HCT116 (cell line): ENCODE results near the gene PLSCR5. TPM values are rescaled to one million over a fixed set of nuclear protein-coding genes. Genes with fewer than 3 reads are reported as not detected.

Experiments
- ATAC-seq: fragments of 200-7000 bp; cut with Tn5 transposase; 2 replicates; pipeline ENCODE4 v1.9.1; 2020; ENCODE audit warnings: mild to moderate bottlenecking, moderate library complexity
- BruUV-seq: library from RNA; stranded (reverse); fragments of 400-500 nt; replicated peaks from 2 replicates; lab custom pipeline; 2021; lab: Mats Ljungman, UMichigan
- CTCF ChIA-PET: fragments of 300-600 bp; sonication (Branson Sonifier 250); formaldehyde crosslinking; loops from one replicate; lab custom pipeline; 2021; ENCODE audit warnings: antibody characterized with exemption; lab: Charles Lee
- POLR2A ChIA-PET: fragments of 300-600, 350-600 bp; sonication (Branson Sonifier 250); formaldehyde crosslinking; loops from one replicate; lab custom pipeline; 2021; ENCODE audit warnings: antibody characterized with exemption; lab: Charles Lee
- RAD21 ChIA-PET, 2 experiments: fragments of 300-600 bp; sonication (Branson Sonifier 250); formaldehyde crosslinking; loops; one replicate each; lab custom pipeline; 2023; ENCODE audit warnings: low total read pairs in 2 of 2; ENCODE audit not compliant: uncharacterized antibody in 2 of 2, unreplicated experiment in 2 of 2, low non-redundant PET in 1 of 2; lab: Charles Lee
- DNase-seq: peaks from one replicate; pipeline ENCODE4 v3.0.0-alpha.2; 2010; ENCODE audit warnings: low read depth, low spot score
- H2AFZ ChIP-seq: fragments of 200-600 bp; shearing (Covaris generic), sonication (generic); 2 replicates; pipeline ENCODE4 v1.6.1; 2017; ENCODE audit warnings: low read depth, mixed run types, mixed read lengths, antibody characterized with exemption, low read length; ENCODE audit not compliant: poor library complexity, severe bottlenecking
- H3K27ac ChIP-seq: 2 replicates; pipeline ENCODE4 v1.5.1; 2012; ENCODE audit warnings: low read depth, low read length
- H3K27me3 ChIP-seq: fragments of 200-600 bp; sonication (generic); 2 replicates; pipeline ENCODE4 v1.6.1; 2016; ENCODE audit warnings: mixed run types, low read length, mixed read lengths; ENCODE audit not compliant: insufficient read depth
- H3K36me3 ChIP-seq, 2 experiments: fragments of 200-500 bp in 1 of 2; fragments of 200-600 bp in 1 of 2; sonication (Bioruptor generic) in 1 of 2; sonication (generic) in 1 of 2; 2 replicates each; pipeline versions ENCODE4 v1.5.1 to v1.6.1; 2014 to 2016; ENCODE audit warnings: low read length in 2 of 2, inconsistent platforms in 1 of 2, mixed read lengths in 1 of 2, mixed run types in 1 of 2; ENCODE audit not compliant: insufficient read depth in 2 of 2, control insufficient read depth in 1 of 2
- H3K4me1 ChIP-seq, 2 experiments: fragments of 200-600 bp in 1 of 2; sonication (generic) in 1 of 2; 2 replicates each; pipeline versions ENCODE4 v1.5.1 to v1.6.1; 2012 to 2017; ENCODE audit warnings: low read length in 2 of 2, inconsistent platforms in 1 of 2, mild to moderate bottlenecking in 1 of 2, mixed read lengths in 1 of 2, mixed run types in 1 of 2, moderate library complexity in 1 of 2; ENCODE audit not compliant: insufficient read depth in 2 of 2, control insufficient read depth in 1 of 2
- H3K4me2 ChIP-seq: fragments of 200-600 bp; sonication (generic); 2 replicates; pipeline ENCODE4 v1.6.1; 2017; ENCODE audit warnings: mixed run types, low read length, mixed read lengths
- H3K4me3 ChIP-seq, 2 experiments: fragments of 200-600 bp in 1 of 2; sonication (generic) in 1 of 2; replicated peaks in 1 of 2; 2 replicates each; pipeline ENCODE4 v1.5.1; 2011 to 2016; ENCODE audit warnings: low read length in 2 of 2, control low read depth in 1 of 2, low read depth in 1 of 2, mild to moderate bottlenecking in 1 of 2, mixed read lengths in 1 of 2, mixed run types in 1 of 2
- H3K79me2 ChIP-seq: fragments of 200-600 bp; sonication (generic); 2 replicates; pipeline ENCODE4 v1.6.1; 2017; ENCODE audit warnings: mild to moderate bottlenecking, mixed run types, low read length, moderate library complexity, mixed read lengths; ENCODE audit not compliant: insufficient read depth
- H3K9ac ChIP-seq: fragments of 200-600 bp; sonication (generic); 2 replicates; pipeline ENCODE4 v1.6.1; 2016; ENCODE audit warnings: low read length, mixed read lengths
- H3K9me2 ChIP-seq: fragments of 200-600 bp; sonication (generic), shearing (Covaris generic); 2 replicates; pipeline ENCODE4 v1.6.1; 2017; ENCODE audit warnings: mixed run types, mild to moderate bottlenecking, moderate library complexity; ENCODE audit not compliant: insufficient read depth
- H3K9me3 ChIP-seq, 2 experiments: fragments of 200-500 bp in 1 of 2; fragments of 200-600 bp in 1 of 2; sonication (Bioruptor generic) in 1 of 2; sonication (generic) in 1 of 2; 2 replicates each; pipeline ENCODE4 v1.6.1; 2014 to 2017; ENCODE audit warnings: low read length in 2 of 2, mixed read lengths in 2 of 2, inconsistent platforms in 1 of 2, low read depth in 1 of 2, mild to moderate bottlenecking in 1 of 2, mixed run types in 1 of 2, moderate library complexity in 1 of 2; ENCODE audit not compliant: control insufficient read depth in 1 of 2, insufficient read depth in 1 of 2
- H4K20me1 ChIP-seq: fragments of 200-600 bp; sonication (generic), shearing (Covaris generic); 2 replicates; pipeline ENCODE4 v1.6.1; 2017; ENCODE audit warnings: mixed run types, mild to moderate bottlenecking, moderate library complexity; ENCODE audit not compliant: insufficient read depth
- CBX3 ChIP-seq: IDR thresholded peaks from 2 replicates; pipeline ENCODE4 v1.6.1; 2012; ENCODE audit warnings: low read depth
- CEBPB ChIP-seq: IDR thresholded peaks from 2 replicates; pipeline ENCODE4 v1.6.1; 2012; ENCODE audit warnings: low read depth
- EGR1 ChIP-seq: IDR thresholded peaks from 2 replicates; pipeline ENCODE4 v1.6.1; 2012; ENCODE audit warnings: low read depth
- ELF1 ChIP-seq: IDR thresholded peaks from 2 replicates; pipeline ENCODE4 v1.6.1; 2012; ENCODE audit warnings: low read depth, borderline replicate concordance
- EZH2 ChIP-seq: fragments of 200-600 bp; sonication (generic); IDR thresholded peaks from 2 replicates; pipeline ENCODE4 v1.6.1; 2017; ENCODE audit warnings: antibody characterized with exemption, mixed run types
- EZH2phosphoT487 ChIP-seq: fragments of 200-600 bp; IDR thresholded peaks from 2 replicates; pipeline ENCODE4 v1.6.1; 2018; ENCODE audit warnings: antibody characterized with exemption, borderline replicate concordance
- FOSL1 ChIP-seq: IDR thresholded peaks from 2 replicates; pipeline ENCODE4 v1.6.1; 2012; ENCODE audit warnings: low read depth
- POLR2A ChIP-seq: IDR thresholded peaks from 2 replicates; pipeline ENCODE4 v1.7.0; 2011; ENCODE audit warnings: borderline replicate concordance; ENCODE audit not compliant: insufficient read depth, insufficient read length; ENCODE audit errors: extremely low read depth
- POLR2AphosphoS5 ChIP-seq: IDR thresholded peaks from 2 replicates; pipeline ENCODE4 v1.6.1; 2011; ENCODE audit warnings: mild to moderate bottlenecking, low read depth, low read length, moderate library complexity
- RAD21 ChIP-seq: IDR thresholded peaks from 2 replicates; pipeline ENCODE4 v1.6.1; 2012; ENCODE audit warnings: low read depth, mild to moderate bottlenecking
- SIN3A ChIP-seq: IDR thresholded peaks from 2 replicates; pipeline ENCODE4 v1.6.1; 2012; ENCODE audit warnings: low read depth
- intact Hi-C: fragments of 100-400 bp; cut with micrococcal nuclease; formaldehyde crosslinking; loops from 2 replicates; pipeline ENCODE4 v1.10.0; 2022
- total RNA-seq: library from RNA; stranded (reverse); gene quantifications from one replicate; pipeline ENCODE4 v1.2.1, GENCODE V29; 2021; ENCODE audit not compliant: unreplicated experiment
- TF ChIP-seq, protein P1 (sequence below): IDR thresholded peaks from 2 replicates; pipeline ENCODE4 v1.6.1; 2011; ENCODE audit warnings: mild to moderate bottlenecking, low read length, moderate library complexity; ENCODE audit not compliant: insufficient replicate concordance; ENCODE audit errors: extremely low read depth
- TF ChIP-seq, protein P2 (sequence below): IDR thresholded peaks from 2 replicates; pipeline ENCODE4 v1.6.1; 2012

Gene PLSCR5
- total RNA-seq, 1 experiment from 2014 or later: not detected

DNA sequence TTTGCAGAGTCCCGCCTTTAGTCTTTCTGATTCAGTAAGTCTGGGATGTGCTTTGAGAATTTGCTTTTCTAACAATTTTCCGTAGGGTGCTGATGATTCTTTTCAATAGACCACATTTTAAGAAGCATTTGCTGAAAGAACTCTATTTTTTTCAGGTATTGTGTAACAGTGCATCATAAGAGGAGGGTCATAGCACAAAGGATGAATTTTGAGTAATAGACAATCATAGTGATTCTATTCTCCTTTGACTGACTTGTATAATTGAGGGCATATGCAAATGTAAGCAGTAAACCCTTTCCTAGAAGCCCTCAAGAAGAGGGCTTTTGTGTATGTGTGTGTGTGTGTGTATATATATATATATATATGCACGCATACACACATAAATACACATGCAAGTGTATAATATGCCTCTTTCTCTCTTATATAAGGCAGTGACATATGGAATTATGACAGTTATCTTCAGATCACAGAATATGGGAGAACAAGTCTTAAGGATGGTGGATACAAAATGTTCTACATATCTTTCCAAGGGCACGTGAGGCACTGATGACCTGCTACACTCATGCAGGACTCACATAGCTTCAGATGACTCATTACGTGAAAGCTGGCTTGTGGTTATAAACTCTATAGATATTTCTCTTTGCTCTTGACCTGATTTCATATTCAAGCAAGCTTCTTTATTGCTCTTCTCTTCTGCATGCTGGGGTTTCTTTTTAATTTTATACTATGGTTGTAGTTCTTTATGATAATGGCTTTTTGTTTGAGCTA, 54.2 kb downstream of the PLSCR5 start (continued):
- TF ChIP-seq POLR2AphosphoS5 (no peak), FOSL1 (peak; percentile 79), RAD21 (no peak)

DNA sequence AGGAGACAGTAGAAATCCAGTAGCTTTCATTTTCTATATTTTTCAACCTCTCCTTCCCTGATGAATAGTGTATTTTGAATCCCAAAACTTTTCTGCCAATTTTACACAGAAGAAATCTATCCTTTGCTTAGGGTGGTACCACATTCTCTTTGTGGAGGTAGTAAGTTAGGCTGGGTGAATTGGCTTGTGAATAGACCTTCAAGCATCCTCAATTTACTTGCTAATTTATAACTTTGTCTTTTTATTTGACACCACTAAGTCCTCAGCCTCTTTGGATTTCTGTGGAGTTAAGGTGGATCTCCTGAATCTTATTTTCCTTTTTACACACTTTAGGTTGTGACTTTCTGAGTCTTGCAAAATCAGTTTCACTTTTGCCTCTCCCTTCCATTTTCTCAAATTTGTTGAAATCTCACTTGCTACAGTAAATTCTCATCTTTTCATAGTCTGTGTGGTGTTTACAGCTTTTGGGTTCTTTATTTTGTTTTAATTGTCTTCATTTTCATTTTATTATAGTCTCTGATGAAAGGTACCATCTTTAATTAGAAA, 55.0 kb downstream of the PLSCR5 start:
- H3K36me3 ChIP-seq: no peaks in the 10 kb centered on the region
- no peaks in the 10 kb centered on the region for H3K27me3 ChIP-seq
- ATAC-seq (no peak), DNase-seq (no peak)
- peaks cover 0 to 30% of the 10 kb centered on the region in 2 experiments; a peak in 2 of 4 replicates for H3K4me1 ChIP-seq
- H3K9me3 ChIP-seq: no peaks in the 10 kb centered on the region
- peak overlapping the region; percentile 72 for H2AFZ ChIP-seq
- H3K4me2 ChIP-seq: peak overlapping the region; percentile 22; the same call in 1 of the 2 replicates
- no peak overlapping the region for H3K4me3 ChIP-seq
- no peak overlapping the region for H3K9ac ChIP-seq
- intact Hi-C loops: no loop called here
- H3K9me2 ChIP-seq: no peaks in the 10 kb centered on the region
- BruUV-seq: no TSS peak
- ChIA-PET CTCF (no interaction called here), RAD21 (no interaction called here), POLR2A (no interaction called here)
- H3K27ac ChIP-seq: no peak overlapping the region
- no peaks in the 10 kb centered on the region for H3K79me2 ChIP-seq
- H4K20me1 ChIP-seq: no peaks in the 10 kb centered on the region
- TF ChIP-seq, protein P1, sequence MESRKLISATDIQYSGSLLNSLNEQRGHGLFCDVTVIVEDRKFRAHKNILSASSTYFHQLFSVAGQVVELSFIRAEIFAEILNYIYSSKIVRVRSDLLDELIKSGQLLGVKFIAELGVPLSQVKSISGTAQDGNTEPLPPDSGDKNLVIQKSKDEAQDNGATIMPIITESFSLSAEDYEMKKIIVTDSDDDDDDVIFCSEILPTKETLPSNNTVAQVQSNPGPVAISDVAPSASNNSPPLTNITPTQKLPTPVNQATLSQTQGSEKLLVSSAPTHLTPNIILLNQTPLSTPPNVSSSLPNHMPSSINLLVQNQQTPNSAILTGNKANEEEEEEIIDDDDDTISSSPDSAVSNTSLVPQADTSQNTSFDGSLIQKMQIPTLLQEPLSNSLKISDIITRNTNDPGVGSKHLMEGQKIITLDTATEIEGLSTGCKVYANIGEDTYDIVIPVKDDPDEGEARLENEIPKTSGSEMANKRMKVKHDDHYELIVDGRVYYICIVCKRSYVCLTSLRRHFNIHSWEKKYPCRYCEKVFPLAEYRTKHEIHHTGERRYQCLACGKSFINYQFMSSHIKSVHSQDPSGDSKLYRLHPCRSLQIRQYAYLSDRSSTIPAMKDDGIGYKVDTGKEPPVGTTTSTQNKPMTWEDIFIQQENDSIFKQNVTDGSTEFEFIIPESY: no peak
- TF ChIP-seq POLR2A (no peak), EZH2phosphoT487 (no peak), EZH2 (no peak), SIN3A (no peak), EGR1 (no peak), CEBPB (no peak), ELF1 (no peak), CBX3 (no peak), POLR2AphosphoS5 (no peak)
- TF ChIP-seq, protein P2, sequence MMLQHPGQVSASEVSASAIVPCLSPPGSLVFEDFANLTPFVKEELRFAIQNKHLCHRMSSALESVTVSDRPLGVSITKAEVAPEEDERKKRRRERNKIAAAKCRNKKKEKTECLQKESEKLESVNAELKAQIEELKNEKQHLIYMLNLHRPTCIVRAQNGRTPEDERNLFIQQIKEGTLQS: no peak
